Mesendoderm (in vitro differentiated cells): Measurements from ENCODE around the gene ZBTB2.
"Not testable (repeated sequence)": the region's sequence is repeated elsewhere in the genome, so short reads cannot be mapped to it uniquely, and the experiment has no call there.

Source experiments
- DNase-seq: peaks from one replicate; pipeline ENCODE4 v3.0.0; 2013
- H2AK5ac ChIP-seq: 2 replicates; pipeline ENCODE4 v1.6.1; 2013; ENCODE audit warnings: low read length, inconsistent platforms
- H2BK120ac ChIP-seq: 2 replicates; pipeline ENCODE4 v1.6.1; 2013; ENCODE audit warnings: low read depth, mild to moderate bottlenecking, low read length, moderate library complexity, mixed read lengths
- H2BK15ac ChIP-seq: replicated peaks from 2 replicates; pipeline ENCODE4 v1.6.1; 2013; ENCODE audit warnings: low read depth, mild to moderate bottlenecking, moderate library complexity
- H2BK5ac ChIP-seq: 2 replicates; pipeline ENCODE4 v1.6.1; 2013; ENCODE audit warnings: low read length, inconsistent platforms
- H3K18ac ChIP-seq: 2 replicates; pipeline ENCODE4 v1.6.1; 2013; ENCODE audit warnings: mild to moderate bottlenecking, low read length, mixed read lengths
- H3K23ac ChIP-seq: one replicate; pipeline ENCODE4 v1.6.1; 2013; ENCODE audit warnings: low read length
- H3K27ac ChIP-seq: 2 replicates; pipeline ENCODE4 v1.5.1; 2013; ENCODE audit warnings: low read depth, mild to moderate bottlenecking, inconsistent platforms, low read length, moderate library complexity
- H3K27me3 ChIP-seq: 2 replicates; pipeline ENCODE4 v1.6.1; 2013; ENCODE audit warnings: low read length, control low read depth, mild to moderate bottlenecking, inconsistent platforms; ENCODE audit not compliant: insufficient read depth, poor library complexity
- H3K36me3 ChIP-seq: 2 replicates; pipeline ENCODE4 v1.6.1; 2013; ENCODE audit warnings: low read length, inconsistent platforms; ENCODE audit not compliant: control insufficient read depth, insufficient read depth
- H3K4ac ChIP-seq: one replicate; pipeline ENCODE4 v1.6.1; 2013; ENCODE audit warnings: low read depth, mild to moderate bottlenecking, low read length, moderate library complexity
- H3K4me1 ChIP-seq: 2 replicates; pipeline ENCODE4 v1.6.1; 2013; ENCODE audit warnings: low read depth, low read length, inconsistent platforms; ENCODE audit not compliant: control insufficient read depth
- H3K4me2 ChIP-seq: 2 replicates; pipeline ENCODE4 v1.6.1; 2013; ENCODE audit warnings: low read length
- H3K4me3 ChIP-seq: 2 replicates; pipeline ENCODE4 v1.5.1; 2013; ENCODE audit warnings: mild to moderate bottlenecking, low read length
- H3K56ac ChIP-seq: one replicate; pipeline ENCODE4 v1.6.1; 2013; ENCODE audit warnings: low read length
- H3K79me1 ChIP-seq: 2 replicates; pipeline ENCODE4 v1.6.1; 2013; ENCODE audit warnings: low read length, inconsistent platforms
- H3K79me2 ChIP-seq: 2 replicates; pipeline ENCODE4 v1.6.1; 2013; ENCODE audit warnings: mild to moderate bottlenecking, low read length; ENCODE audit not compliant: control insufficient read depth, insufficient read depth
- H3K9ac ChIP-seq: 2 replicates; pipeline ENCODE4 v1.6.1; 2013; ENCODE audit warnings: low read length, inconsistent platforms
- H4K5ac ChIP-seq: one replicate; pipeline ENCODE4 v1.6.1; 2013; ENCODE audit warnings: low read length
- H4K8ac ChIP-seq: one replicate; pipeline ENCODE4 v1.6.1; 2013; ENCODE audit warnings: low read depth, mild to moderate bottlenecking, control low read depth, low read length, moderate library complexity
- WGBS: extraction: QIAGEN DNeasy Blood & Tissue Kit; methylation state at CpG from one replicate; pipeline ENCODE4 v1.1.7; 2013; ENCODE audit warnings: low lambda C conversion rate, missing lambda C conversion rate; ENCODE audit not compliant: insufficient coverage; ENCODE audit errors: extremely low coverage; 5-methylcytosine and 5-hydroxymethylcytosine counted together

Gene ZBTB2

GRCh38 chr6:151356983-151357382 lies 34.4 kb downstream of the ZBTB2 start:
- H3K79me1 ChIP-seq, H2BK15ac ChIP-seq, H3K9ac ChIP-seq, H3K18ac ChIP-seq, H3K4me3 ChIP-seq, H2BK5ac ChIP-seq, H4K5ac ChIP-seq, H3K4me1 ChIP-seq, H3K56ac ChIP-seq, H3K23ac ChIP-seq, H4K8ac ChIP-seq, H3K36me3 ChIP-seq, H2BK120ac ChIP-seq, H3K27ac ChIP-seq, H3K4ac ChIP-seq, H3K4me2 ChIP-seq, H3K79me2 ChIP-seq, H2AK5ac ChIP-seq, DNase-seq, H3K27me3 ChIP-seq: not testable (repeated sequence)
- WGBS: no CpG with 5 or more reads among the region's 6 CpGs

- Histone ChIP-seq H2BK120ac (no peak overlapping the region), H2BK15ac (no peak overlapping the region), H3K79me2 (no peaks in the 10 kb centered on the region), H3K79me1 (no peaks in the 10 kb centered on the region), H3K9ac (no peak overlapping the region), H4K8ac (no peak overlapping the region), H3K23ac (no peak overlapping the region), H3K4me3 (no peak overlapping the region), H3K27ac (no peak overlapping the region), H3K18ac (no peak overlapping the region), H3K4me1 (no peaks in the 10 kb centered on the region), H3K27me3 (no peaks in the 10 kb centered on the region), H3K4me2 (no peak overlapping the region), H2AK5ac (no peak overlapping the region), H3K4ac (no peak overlapping the region), H3K56ac (no peak overlapping the region), H4K5ac (no peak overlapping the region), H2BK5ac (no peak overlapping the region), H3K36me3 (no peaks in the 10 kb centered on the region)
- WGBS: no CpG with 5 or more reads among the region's 10 CpGs
- DNase-seq: no peak
Measured at GRCh38 chr6:151353795-151354194, 37.6 kb downstream of the ZBTB2 start.

- Histone ChIP-seq H3K4me1 (no peaks in the 10 kb centered on the region), H3K36me3 (no peaks in the 10 kb centered on the region), H3K79me1 (no peaks in the 10 kb centered on the region), H3K4me2 (no peak overlapping the region), H3K4me3 (no peak overlapping the region), H3K4ac (no peak overlapping the region), H3K27me3 (no peaks in the 10 kb centered on the region), H4K5ac (no peak overlapping the region), H2BK5ac (no peak overlapping the region), H3K9ac (no peak overlapping the region), H2AK5ac (no peak overlapping the region), H3K56ac (no peak overlapping the region), H3K79me2 (no peaks in the 10 kb centered on the region), H4K8ac (no peak overlapping the region), H3K27ac (no peak overlapping the region), H2BK15ac (no peak overlapping the region), H3K23ac (no peak overlapping the region), H2BK120ac (no peak overlapping the region), H3K18ac (no peak overlapping the region)
- no peak for DNase-seq
- no CpG with 5 or more reads among the region's 19 CpGs for WGBS
Measured at GRCh38 chr6:151352410-151353396, 38.7 kb downstream of the ZBTB2 start.

- no peak overlapping the region for H3K9ac ChIP-seq
- H2BK15ac ChIP-seq: no peak overlapping the region
- H3K36me3 ChIP-seq: no peaks in the 10 kb centered on the region
- H3K4me1 ChIP-seq: no peaks in the 10 kb centered on the region
- no peak overlapping the region for H3K23ac ChIP-seq
- no peak overlapping the region for H4K5ac ChIP-seq
- H4K8ac ChIP-seq: no peak overlapping the region
- no peak overlapping the region for H3K27ac ChIP-seq
- DNase-seq: no peak
- no peaks in the 10 kb centered on the region for H3K27me3 ChIP-seq
- no peaks in the 10 kb centered on the region for H3K79me2 ChIP-seq
- no peak overlapping the region for H2BK120ac ChIP-seq
- no CpG with 5 or more reads among the region's 7 CpGs for WGBS
- H2BK5ac ChIP-seq: no peak overlapping the region
- no peak overlapping the region for H2AK5ac ChIP-seq
- H3K18ac ChIP-seq: no peak overlapping the region
- no peak overlapping the region for H3K4ac ChIP-seq
- H3K4me2 ChIP-seq: no peak overlapping the region
- no peak overlapping the region for H3K4me3 ChIP-seq
- H3K79me1 ChIP-seq: no peaks in the 10 kb centered on the region
- no peak overlapping the region for H3K56ac ChIP-seq
Measured at GRCh38 chr6:151351731-151352130, 39.6 kb downstream of the ZBTB2 start.

- no peak overlapping the region for H2AK5ac ChIP-seq
- no peak overlapping the region for H3K23ac ChIP-seq
- peaks cover 2% of the 10 kb centered on the region for H3K79me2 ChIP-seq
- no peak overlapping the region for H3K56ac ChIP-seq
- no peak overlapping the region for H3K4ac ChIP-seq
- H2BK5ac ChIP-seq: no peak overlapping the region
- H3K4me1 ChIP-seq: no peaks in the 10 kb centered on the region
- peaks cover 3% of the 10 kb centered on the region for H3K79me1 ChIP-seq
- no peak overlapping the region for H4K8ac ChIP-seq
- no peak overlapping the region for H3K27ac ChIP-seq
- no peak for DNase-seq
- no peaks in the 10 kb centered on the region for H3K36me3 ChIP-seq
- H3K18ac ChIP-seq: no peak overlapping the region
- no CpG with 5 or more reads among the region's 18 CpGs for WGBS
- no peak overlapping the region for H3K9ac ChIP-seq
- no peak overlapping the region for H4K5ac ChIP-seq
- no peak overlapping the region for H2BK120ac ChIP-seq
- no peak overlapping the region for H3K4me3 ChIP-seq
- no peak overlapping the region for H2BK15ac ChIP-seq
- H3K4me2 ChIP-seq: no peak overlapping the region
- no peaks in the 10 kb centered on the region for H3K27me3 ChIP-seq
Measured at GRCh38 chr6:151351146-151351700, 40.1 kb downstream of the ZBTB2 start.
